CD4-positive, alpha-beta T cell treated with Interferon alpha-2 for 1 hour (primary cell): Measurements from ENCODE around the gene FCN2.

Source experiments
- DNase-seq, 2 donors: peaks; one replicate each; pipeline ENCODE4 v3.0.0-alpha.2; 2020 to 2022

FCN2 gene

GRCh38 chr9:134869554-134870300 is 10.9 kb upstream of the FCN2 start:
- DNase-seq, result no peak

DNA sequence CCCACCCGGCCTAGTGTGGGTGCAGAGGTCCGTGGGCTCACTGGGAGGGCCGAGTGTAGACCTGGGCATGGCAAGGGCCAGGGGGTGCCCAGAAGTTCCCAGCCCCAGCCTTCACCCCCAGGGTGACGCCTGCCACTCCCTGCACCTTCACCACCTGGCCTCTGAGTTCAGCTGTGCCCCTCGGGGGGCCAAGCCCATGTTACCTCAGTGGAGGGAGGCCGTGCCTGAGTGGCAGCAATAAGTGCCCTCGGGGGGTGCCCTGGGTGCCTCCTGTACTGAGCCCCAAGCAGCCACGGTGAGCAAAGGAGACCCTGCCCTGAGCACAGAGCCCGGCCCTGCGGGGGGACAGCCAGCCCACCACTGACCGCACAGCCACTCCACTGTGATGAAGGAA is 10.3 kb upstream of the FCN2 start:
- DNase-seq, result no peak

DNA sequence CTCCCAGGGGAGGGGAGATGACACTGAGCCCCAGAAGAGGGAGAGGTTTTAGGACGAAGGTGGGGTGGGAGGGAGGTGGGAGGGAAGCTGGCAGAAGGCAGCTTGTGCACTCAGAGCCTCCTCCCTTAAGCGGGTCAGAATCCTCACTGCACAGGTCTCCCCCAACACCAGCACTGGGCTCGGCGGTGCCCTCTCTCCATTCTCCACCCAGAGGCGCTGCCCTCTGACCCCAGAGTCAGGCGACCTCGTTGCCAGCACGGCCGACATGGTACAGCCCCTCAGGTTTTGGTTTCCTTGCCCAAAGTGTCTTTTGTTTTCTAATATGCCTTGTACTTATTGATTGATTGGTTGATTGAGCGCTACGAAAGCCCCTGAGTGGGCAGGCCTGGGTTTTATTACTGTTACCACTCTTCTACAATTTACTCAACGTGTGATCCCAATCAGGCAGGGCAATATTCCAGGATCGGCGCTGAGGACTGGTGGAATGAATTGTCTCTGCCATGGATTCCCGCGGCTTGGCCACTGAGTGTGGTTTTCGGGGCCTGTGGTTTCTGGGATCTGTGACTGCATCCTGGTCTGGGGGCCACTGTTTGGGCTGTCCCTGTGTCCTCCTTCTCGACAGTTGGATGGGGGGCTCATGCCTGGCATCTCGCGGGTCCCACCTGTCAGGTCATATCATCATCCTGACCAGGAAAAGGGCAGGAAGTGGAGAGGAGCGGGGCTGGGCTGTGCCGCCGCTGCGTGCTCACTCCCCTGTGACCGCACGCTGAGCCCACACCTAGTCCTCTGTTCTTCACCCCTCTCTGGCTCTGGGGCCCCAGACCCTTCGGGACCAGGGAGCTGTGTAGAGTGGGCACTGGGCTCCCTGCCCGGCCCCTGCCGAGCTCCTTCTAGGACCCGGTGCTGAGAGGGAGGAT is 9.6 kb upstream of the FCN2 start:
- no peak for DNase-seq

- no peak for DNase-seq
These were observed 8.8 kb upstream of the FCN2 start for GRCh38 chr9:134871697-134872340.

DNA sequence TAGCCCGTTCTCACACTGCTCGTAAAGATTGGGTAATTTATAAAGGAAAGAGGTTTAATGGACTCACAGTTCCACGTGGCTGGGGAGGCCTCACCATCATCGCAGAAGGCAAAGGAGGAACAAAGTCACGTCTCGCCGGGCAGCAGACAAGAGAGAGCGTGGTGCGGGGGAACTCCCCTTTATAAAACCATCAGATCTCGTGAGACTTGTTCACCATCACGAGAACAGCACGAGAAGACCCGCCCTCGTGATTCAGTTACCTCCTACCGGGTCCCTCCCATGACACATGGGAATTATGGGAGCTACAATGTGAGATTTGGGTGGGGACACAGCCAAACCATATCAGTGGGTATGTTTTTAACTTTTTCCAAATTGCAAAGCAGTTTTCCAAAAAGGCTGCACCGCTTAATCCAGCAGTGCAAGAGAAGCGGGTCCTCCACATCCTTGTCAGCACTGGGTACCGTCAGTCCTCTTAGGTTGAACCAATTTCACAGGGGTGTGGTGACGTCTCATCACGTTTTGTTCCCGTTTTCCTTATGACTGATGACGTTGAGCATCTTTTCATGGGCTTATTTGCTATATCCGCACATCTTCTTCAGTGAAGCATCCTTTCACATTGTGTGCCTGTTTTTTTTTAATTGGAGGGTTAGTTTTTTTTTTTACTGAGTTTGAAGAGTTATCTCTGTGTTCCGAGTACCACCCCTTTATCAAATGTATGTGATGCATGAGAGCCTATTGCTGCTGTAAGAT is 8.0 kb upstream of the FCN2 start:
- DNase-seq, result no peak

DNA sequence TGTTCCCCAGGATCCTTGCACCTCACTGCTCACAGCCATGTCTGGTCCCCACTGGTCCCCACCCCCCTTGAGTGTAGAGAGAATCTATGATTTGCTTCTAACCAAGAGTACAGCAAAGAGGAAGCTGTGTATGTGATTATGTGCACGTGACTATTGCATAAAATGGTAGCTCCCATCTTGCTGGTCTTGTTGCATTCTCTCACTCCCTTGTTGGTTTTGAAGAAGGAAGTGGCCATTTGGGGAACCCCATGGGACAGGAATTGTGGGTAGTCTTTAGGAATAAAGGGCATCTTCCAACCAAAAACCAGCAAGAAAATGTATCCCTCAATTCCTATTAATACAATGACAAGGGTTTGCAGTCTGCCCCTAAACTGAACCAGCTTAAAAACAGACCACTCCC is 5.2 kb upstream of the FCN2 start:
- DNase-seq, result no peak

DNA sequence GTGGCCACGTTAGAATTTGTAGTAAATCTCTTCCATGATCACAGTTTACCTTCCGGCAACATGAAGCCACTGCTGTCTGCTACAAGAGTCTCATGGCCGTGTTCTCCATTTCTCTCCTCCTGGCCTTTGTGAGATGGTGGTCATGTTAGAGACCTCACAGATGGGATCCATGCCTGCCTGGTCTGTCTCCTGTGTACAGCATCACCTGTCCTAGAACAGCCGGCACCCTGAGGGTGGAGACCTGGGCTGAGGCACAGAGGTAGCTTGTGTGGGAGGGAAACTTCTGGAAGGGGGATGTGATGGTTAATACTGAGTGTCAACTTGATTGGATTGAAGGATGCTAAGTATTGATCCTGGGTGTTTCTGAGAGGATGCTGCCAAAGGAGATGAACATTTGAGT is 3.1 kb upstream of the FCN2 start:
- no peak for DNase-seq

DNA sequence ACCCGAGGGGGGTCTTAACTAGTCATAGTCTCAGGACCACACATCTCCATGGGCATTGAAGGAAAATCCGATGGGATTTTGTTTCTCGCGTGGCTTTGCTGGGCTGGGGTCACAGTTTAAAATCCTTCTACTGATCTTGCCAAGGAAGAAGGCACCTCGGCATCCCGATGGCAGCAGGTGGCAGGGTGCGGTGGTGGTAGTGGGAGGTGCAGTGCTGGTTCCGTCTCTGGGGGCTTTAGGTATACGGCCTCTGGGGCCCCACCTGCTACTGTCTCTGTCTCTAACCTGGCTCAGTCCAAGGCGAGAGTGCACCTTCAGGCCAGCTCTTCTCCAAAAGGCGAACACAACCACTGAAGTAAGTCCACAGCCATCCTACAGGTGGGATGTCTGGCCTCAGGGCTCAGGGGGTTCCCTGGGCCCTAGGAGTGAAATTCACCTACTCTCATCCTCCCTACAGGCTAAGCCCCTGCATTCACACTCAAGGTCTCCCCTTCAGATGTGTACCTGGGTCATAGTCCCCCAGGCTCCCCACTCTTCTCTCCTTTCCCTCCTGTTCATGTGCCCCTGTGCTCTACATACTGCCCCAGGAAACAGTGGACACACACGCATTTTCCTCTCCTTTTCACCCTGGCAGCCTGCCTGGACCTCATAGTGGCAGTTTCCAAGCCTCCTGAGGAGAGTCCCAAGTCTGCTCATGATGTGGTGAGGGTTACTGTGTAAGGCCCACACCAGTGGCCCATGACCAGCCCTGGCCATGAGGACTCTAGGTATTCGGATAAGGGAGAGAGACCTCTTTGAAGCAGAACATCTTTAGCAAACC is 736 bp upstream of the FCN2 start:
- DNase-seq, result no peak

DNA sequence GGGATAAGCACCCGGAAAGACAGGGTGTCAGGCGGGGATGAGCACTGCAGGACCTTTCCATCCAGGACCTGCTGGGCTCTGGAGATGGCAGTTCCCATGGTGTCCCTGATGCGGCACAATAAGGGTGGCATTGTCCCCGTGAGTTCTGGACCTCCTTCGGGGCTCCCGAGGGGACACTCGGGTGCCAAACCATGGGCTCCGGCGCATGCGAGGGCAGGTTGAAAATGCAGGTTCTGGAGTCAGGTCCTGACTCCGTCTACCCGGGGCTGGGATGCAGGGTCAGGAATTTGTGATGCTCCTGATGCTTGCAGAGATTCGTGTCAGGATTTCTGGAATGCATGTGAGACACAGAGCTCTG is 682 bp downstream of the FCN2 start:
- DNase-seq, result no peak

- no peak for DNase-seq
These were observed 1.7 kb downstream of the FCN2 start for GRCh38 chr9:134882204-134882785.

DNA sequence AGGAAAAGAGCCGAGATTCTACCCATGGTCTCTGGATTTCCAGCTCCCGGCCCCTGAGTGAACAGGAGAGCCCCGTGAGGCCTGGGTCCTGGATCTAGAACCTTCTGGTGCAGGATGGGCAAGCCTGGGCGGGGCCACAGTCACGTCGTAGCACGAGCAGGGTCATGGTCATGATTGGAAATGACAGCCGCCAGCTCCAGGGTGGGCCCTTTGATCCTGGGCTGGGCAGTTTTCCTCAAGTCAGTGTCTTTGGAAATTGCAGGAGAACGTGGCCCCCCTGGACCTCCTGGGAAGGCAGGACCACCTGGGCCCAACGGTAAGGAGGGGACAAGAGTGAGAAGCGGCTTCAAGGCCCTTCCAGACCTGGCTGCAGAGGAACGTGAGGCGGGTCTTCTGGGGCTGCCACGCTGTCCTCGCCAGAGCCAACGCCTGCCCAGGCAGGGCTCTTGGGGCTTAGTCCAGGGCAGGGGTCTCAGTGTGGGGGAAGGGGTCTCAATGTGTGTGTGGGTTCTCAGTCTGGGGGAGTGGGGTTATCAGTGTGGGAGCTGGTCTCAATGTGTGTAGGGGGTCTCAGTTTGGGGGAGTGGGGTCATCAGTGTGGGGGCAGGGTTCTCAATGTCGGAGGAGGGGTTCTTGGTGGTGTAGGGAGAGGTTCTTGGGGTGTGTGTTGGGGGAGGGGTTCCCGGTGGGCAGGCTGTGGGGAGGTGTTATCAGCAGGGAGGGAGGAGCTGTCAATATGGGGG is 2.6 kb downstream of the FCN2 start:
- no peak for DNase-seq

GRCh38 chr9:134884492-134884891 is 3.9 kb downstream of the FCN2 start:
- no peak for DNase-seq

DNA sequence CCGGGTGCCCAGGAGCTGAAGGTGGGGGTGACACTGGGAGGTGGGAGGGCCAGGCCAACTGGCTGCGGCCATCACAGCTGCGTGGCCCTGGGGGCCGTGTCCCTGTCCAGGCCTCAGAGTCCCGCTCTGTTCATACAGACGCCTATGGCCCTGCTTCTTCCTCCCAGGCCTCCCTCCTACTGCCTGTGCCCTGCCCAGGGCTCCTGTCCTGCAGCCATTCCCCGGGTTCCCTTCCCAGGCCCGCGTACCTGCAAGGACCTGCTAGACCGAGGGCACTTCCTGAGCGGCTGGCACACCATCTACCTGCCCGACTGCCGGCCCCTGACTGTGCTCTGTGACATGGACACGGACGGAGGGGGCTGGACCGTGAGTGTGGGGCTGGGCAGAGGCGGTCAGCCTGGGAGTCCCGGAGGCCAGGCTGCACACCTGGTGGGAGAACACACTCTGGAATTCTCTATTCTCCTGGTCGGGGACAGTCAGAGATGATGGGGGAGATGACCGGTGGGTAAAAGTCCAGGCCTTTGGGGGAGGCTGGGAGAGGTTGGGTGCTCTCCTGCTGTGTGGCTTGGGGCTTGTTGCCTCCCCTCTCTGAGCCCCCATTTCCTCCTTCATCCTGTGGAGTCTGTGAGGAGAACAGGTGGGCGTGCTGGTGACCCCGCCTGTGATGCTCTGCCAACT is 4.5 kb downstream of the FCN2 start:
- DNase-seq, result no peak

GRCh38 chr9:134885679-134886412 is 5.2 kb downstream of the FCN2 start:
- DNase-seq, result no peak

DNA sequence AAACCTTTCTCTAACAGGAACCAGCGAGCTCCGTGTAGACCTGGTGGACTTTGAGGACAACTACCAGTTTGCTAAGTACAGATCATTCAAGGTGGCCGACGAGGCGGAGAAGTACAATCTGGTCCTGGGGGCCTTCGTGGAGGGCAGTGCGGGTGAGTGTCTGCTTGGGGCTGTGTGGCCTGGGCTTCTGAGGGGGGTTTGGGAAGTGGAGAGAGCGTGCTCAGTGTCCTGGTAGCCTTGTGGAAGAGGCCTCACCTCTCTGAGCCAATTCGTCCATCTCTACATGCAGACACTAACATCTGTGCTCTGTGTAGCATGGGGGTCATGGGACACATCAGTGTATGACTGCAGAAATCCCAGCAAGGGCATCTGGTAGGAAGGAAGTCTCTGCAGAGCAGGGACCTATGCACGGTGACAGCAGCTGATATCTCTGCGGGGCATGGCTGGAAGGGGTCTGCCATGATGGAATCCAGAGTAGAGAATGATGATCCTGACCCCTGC is 5.9 kb downstream of the FCN2 start:
- DNase-seq, result no peak

GRCh38 chr9:134887219-134887618 is 6.6 kb downstream of the FCN2 start:
- no peak for DNase-seq

DNA sequence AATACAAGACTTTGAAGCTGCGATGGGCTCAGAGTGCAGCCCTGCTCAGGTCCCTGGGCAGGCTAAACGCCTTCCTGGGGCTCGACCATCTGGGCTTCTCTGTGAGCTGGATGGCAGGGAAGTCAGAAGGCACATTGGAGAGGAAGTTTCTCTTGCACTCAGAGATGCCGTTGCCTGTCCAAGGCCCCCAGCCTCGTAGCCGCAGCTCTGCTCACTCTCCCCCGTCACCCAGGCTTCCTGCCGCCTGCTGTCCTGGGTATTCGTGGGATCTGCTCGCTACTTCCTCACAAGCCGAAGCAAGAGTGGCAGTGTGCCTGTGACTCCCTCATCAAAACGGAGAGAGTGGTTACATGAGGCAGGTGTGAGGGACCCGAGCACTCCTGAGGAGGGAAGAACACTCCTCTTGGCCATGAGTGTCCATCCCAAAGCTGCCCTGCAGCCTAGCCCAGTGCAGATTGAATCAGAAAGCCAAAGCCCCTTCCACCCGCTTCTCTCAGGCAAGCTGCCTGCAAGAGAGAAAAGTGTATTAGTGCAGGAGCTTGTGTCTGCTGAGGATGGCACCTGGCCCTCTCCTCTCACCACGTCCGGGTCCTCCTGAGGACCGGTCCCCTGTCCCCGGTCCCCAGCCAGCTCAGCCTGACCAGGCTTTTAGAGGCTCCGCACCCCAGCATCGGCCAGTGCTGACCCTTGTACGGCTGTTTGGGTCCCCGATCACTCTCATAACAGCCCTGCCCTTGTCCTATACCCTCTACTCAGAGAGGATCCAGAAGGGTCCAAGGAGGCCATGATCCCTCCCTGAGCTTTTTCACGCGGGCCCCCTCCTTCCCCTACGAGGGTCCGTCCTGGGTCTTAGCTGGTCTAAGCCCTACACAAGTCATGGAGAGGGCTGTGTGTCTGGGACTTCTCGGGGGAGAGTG is 7.3 kb downstream of the FCN2 start:
- no peak for DNase-seq

DNA sequence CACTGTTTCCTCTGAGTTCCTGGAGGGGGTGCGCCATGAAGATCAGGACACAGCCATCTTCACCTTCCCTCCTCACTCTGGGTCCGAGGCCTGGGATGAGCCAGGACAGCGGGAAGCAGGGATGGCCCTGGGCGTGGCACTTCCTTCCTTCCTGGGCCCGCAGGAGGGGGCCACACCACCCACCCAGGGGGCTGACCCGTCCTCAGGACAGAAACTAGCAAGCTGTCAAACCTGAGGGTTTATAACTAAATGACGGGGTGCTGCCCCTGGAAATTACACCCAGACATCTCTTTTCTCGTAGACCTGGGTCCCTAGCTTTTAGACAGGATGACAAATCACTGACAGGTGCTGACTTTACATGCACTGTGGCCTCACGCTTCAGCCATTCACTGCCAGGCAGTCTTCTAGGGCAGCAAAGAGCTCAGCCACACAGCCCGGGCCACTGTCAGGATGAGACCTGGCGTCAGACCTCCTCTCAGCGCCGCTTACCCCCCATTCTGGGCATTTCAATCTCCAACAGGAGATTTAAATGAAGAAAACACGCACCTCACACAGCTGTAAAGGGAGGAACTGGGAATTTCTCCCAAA is 8.1 kb downstream of the FCN2 start:
- DNase-seq, result no peak
